OCI-LY1 (cell line): Measurements from ENCODE around the gene CFAP251.

Experiments
- H2AFZ ChIP-seq: fragments of 200-600 bp; sonication (generic), shearing (Covaris generic); 2 replicates; pipeline ENCODE4 v1.6.0; 2014; ENCODE audit warnings: antibody characterized with exemption, mild to moderate bottlenecking, low read length
- H3F3A ChIP-seq: fragments of 200-600 bp; sonication (generic), shearing (Covaris generic); 2 replicates; pipeline ENCODE4 v1.6.0; 2014; ENCODE audit warnings: mild to moderate bottlenecking, antibody characterized with exemption, low read length, moderate library complexity; ENCODE audit not compliant: insufficient read depth
- H3K27ac ChIP-seq: fragments of 200-600 bp; sonication (generic); 2 replicates; pipeline ENCODE4 v1.5.1; 2014; ENCODE audit warnings: low read length, mixed run types, mild to moderate bottlenecking, low read depth; ENCODE audit not compliant: poor library complexity, severe bottlenecking
- H3K27me3 ChIP-seq: fragments of 200-600 bp; sonication (generic); 2 replicates; pipeline ENCODE4 v1.6.0; 2014; ENCODE audit warnings: antibody characterized with exemption, mild to moderate bottlenecking, low read length, moderate library complexity; ENCODE audit not compliant: insufficient read depth
- H3K36me3 ChIP-seq: fragments of 200-600 bp; sonication (generic); 2 replicates; pipeline ENCODE4 v1.6.1; 2014; ENCODE audit warnings: mild to moderate bottlenecking, antibody characterized with exemption, low read length, moderate library complexity, mixed read lengths; ENCODE audit not compliant: insufficient read depth
- H3K4me1 ChIP-seq: fragments of 200-600 bp; sonication (generic); 2 replicates; pipeline ENCODE4 v1.5.1; 2014; ENCODE audit warnings: mild to moderate bottlenecking, low read length, moderate library complexity; ENCODE audit not compliant: insufficient read depth, severe bottlenecking
- H3K4me2 ChIP-seq: fragments of 200-600 bp; sonication (generic), shearing (Covaris generic); 2 replicates; pipeline ENCODE4 v1.6.1; 2014; ENCODE audit warnings: low read length
- H3K4me3 ChIP-seq: fragments of 200-600 bp; sonication (generic); 2 replicates; pipeline ENCODE4 v1.5.1; 2014; ENCODE audit warnings: low read length, low read depth, mild to moderate bottlenecking, mixed read lengths; ENCODE audit not compliant: poor library complexity, severe bottlenecking
- H3K79me2 ChIP-seq: fragments of 200-600 bp; shearing (Covaris generic); 2 replicates; pipeline ENCODE4 v1.6.1; 2016; ENCODE audit warnings: mixed run types, low read length, mixed read lengths; ENCODE audit not compliant: insufficient read depth
- H3K9ac ChIP-seq: fragments of 200-600 bp; sonication (generic), shearing (Covaris generic); 2 replicates; pipeline ENCODE4 v1.6.1; 2014; ENCODE audit warnings: mild to moderate bottlenecking, low read length, mixed read lengths
- H3K9me2 ChIP-seq: fragments of 200-600 bp; sonication (generic), shearing (Covaris generic); 2 replicates; pipeline ENCODE4 v1.6.1; 2014; ENCODE audit warnings: low read depth, mild to moderate bottlenecking, low read length, mixed read lengths
- H3K9me3 ChIP-seq: fragments of 200-600 bp; shearing (Covaris generic); 2 replicates; pipeline ENCODE4 v1.6.1; 2014; ENCODE audit warnings: low read length, mixed read lengths
- H4K20me1 ChIP-seq: fragments of 200-600 bp; sonication (generic), shearing (Covaris generic); 2 replicates; pipeline ENCODE4 v1.6.0; 2016; ENCODE audit warnings: mild to moderate bottlenecking, low read length; ENCODE audit not compliant: insufficient read depth
- EZH2 ChIP-seq: fragments of 200-600 bp; sonication (generic), shearing (Covaris generic); IDR thresholded peaks from 2 replicates; pipeline ENCODE4 v1.8.0; 2017; ENCODE audit warnings: borderline replicate concordance, mixed run types, mild to moderate bottlenecking, antibody characterized with exemption, low read length, moderate library complexity, mixed read lengths
- TF ChIP-seq, protein P1 (sequence below): fragments of 200-600 bp; sonication (generic), shearing (Covaris generic); IDR thresholded peaks from 2 replicates; pipeline ENCODE4 v1.5.1; 2017; ENCODE audit warnings: mild to moderate bottlenecking, antibody characterized with exemption, low read length, moderate library complexity, mixed read lengths

CFAP251 gene

GRCh38 chr12:121932914-121933521 lies 14.6 kb downstream of the CFAP251 start:
- H3K9me2 ChIP-seq: no peaks in the 10 kb centered on the region
- H4K20me1 ChIP-seq: no peaks in the 10 kb centered on the region
- H3K79me2 ChIP-seq: no peaks in the 10 kb centered on the region
- H3K4me1 ChIP-seq: peaks cover 10% of the 10 kb centered on the region
- TF ChIP-seq, protein P1, sequence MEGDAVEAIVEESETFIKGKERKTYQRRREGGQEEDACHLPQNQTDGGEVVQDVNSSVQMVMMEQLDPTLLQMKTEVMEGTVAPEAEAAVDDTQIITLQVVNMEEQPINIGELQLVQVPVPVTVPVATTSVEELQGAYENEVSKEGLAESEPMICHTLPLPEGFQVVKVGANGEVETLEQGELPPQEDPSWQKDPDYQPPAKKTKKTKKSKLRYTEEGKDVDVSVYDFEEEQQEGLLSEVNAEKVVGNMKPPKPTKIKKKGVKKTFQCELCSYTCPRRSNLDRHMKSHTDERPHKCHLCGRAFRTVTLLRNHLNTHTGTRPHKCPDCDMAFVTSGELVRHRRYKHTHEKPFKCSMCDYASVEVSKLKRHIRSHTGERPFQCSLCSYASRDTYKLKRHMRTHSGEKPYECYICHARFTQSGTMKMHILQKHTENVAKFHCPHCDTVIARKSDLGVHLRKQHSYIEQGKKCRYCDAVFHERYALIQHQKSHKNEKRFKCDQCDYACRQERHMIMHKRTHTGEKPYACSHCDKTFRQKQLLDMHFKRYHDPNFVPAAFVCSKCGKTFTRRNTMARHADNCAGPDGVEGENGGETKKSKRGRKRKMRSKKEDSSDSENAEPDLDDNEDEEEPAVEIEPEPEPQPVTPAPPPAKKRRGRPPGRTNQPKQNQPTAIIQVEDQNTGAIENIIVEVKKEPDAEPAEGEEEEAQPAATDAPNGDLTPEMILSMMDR: no peak
- no peak for TF ChIP-seq EZH2
- no peaks in the 10 kb centered on the region for H3F3A ChIP-seq
- no peak overlapping the region for H3K27ac ChIP-seq
- H3K9me3 ChIP-seq: no peaks in the 10 kb centered on the region
- no peak overlapping the region for H3K4me3 ChIP-seq
- no peak overlapping the region for H3K4me2 ChIP-seq
- H3K27me3 ChIP-seq: no peaks in the 10 kb centered on the region
- H3K36me3 ChIP-seq: 0 out of 2 replicates have a peak, but pooled peaks cover 11% of the 10 kb centered on the region
- H2AFZ ChIP-seq: no peak overlapping the region
- no peak overlapping the region for H3K9ac ChIP-seq

DNA sequence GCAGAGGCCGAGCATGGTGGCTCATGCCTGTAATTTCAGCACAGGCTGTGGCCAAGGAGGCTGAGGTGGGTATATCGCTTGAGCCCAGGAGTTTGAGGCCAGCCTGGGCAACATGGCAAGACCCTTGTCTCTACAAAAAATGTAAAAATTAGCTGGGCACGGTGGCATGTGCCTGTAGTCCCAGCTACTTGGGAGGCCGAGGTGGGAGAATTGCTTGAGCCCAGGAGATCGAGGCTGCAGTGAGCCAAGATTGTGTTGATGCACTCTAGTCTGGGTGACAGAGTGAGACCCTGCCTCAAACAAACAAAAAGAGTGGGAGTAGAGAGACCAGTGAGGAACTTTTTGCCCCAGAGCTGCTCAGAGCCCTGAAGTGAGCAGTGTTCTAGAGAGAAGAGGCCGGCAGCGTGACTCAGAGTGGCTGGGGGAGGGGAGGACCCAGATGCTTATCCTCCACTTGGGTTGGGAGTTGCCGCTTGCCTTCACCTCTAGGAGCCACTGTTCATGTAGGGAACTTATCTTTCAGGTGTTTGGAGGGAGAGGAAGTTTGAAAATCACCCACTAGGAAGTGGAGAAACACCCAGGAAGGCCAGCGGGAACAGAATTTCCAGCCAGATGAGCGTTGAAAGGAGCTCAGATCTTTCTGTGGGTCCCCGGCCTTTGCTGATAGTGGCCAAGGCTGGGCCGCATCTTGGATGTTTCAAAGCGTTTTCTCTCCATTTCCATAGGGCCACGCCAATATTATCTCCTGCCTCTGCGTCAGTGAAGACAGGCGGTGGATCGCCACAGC lies 15.3 kb downstream of the CFAP251 start:
- no peaks in the 10 kb centered on the region for H4K20me1 ChIP-seq
- no peaks in the 10 kb centered on the region for H3K9me3 ChIP-seq
- no peak overlapping the region for H3K9ac ChIP-seq
- 0 out of 2 replicates have a peak, but pooled peaks cover 13% of the 10 kb centered on the region for H3K36me3 ChIP-seq
- H3K79me2 ChIP-seq: no peaks in the 10 kb centered on the region
- H3K4me1 ChIP-seq: peaks cover 10% of the 10 kb centered on the region
- no peak overlapping the region for H3K4me2 ChIP-seq
- H3F3A ChIP-seq: no peaks in the 10 kb centered on the region
- H2AFZ ChIP-seq: no peak overlapping the region
- no peak overlapping the region for H3K27ac ChIP-seq
- H3K9me2 ChIP-seq: no peaks in the 10 kb centered on the region
- TF ChIP-seq EZH2: no peak
- TF ChIP-seq, protein P1: no peak
- H3K27me3 ChIP-seq: no peaks in the 10 kb centered on the region
- H3K4me3 ChIP-seq: no peak overlapping the region

- H3K4me1 ChIP-seq: peaks cover 15% of the 10 kb centered on the region
- H3F3A ChIP-seq: no peaks in the 10 kb centered on the region
- no peak overlapping the region for H3K9ac ChIP-seq
- no peaks in the 10 kb centered on the region for H3K27me3 ChIP-seq
- no peaks in the 10 kb centered on the region for H4K20me1 ChIP-seq
- 0 out of 2 replicates have a peak, but pooled peaks cover 13% of the 10 kb centered on the region for H3K36me3 ChIP-seq
- H3K4me3 ChIP-seq: no peak overlapping the region
- no peak overlapping the region for H2AFZ ChIP-seq
- H3K9me2 ChIP-seq: no peaks in the 10 kb centered on the region
- no peak overlapping the region for H3K27ac ChIP-seq
- no peak for TF ChIP-seq EZH2
- TF ChIP-seq, protein P1: no peak
- H3K79me2 ChIP-seq: no peaks in the 10 kb centered on the region
- no peak overlapping the region for H3K4me2 ChIP-seq
- H3K9me3 ChIP-seq: no peaks in the 10 kb centered on the region
Measured at GRCh38 chr12:121934309-121934664, 15.9 kb downstream of the CFAP251 start.
